ENCODE measurements around the gene RPS10.

DNA sequence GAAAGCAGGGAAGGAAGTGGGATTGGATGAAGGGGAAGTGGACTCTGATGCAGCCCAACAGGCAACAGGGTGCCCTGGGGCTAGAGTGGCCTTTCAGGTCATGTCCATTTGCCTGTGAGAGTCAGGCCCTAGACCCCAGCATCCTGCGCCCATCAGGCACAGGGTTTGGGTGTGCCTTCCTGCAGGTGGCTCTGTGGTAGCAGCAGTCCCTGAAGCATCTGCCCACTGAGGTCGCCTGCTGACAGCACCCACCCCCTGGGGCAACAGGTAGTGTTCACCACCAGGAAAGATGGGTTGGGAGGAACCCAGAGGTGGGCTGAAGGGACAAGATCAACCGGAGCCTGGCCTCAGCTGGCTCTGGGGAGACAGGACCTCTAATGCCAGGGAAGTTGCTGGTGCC is 43.6 kb upstream of the RPS10 start:
- TF ChIP-seq, protein P1, sequence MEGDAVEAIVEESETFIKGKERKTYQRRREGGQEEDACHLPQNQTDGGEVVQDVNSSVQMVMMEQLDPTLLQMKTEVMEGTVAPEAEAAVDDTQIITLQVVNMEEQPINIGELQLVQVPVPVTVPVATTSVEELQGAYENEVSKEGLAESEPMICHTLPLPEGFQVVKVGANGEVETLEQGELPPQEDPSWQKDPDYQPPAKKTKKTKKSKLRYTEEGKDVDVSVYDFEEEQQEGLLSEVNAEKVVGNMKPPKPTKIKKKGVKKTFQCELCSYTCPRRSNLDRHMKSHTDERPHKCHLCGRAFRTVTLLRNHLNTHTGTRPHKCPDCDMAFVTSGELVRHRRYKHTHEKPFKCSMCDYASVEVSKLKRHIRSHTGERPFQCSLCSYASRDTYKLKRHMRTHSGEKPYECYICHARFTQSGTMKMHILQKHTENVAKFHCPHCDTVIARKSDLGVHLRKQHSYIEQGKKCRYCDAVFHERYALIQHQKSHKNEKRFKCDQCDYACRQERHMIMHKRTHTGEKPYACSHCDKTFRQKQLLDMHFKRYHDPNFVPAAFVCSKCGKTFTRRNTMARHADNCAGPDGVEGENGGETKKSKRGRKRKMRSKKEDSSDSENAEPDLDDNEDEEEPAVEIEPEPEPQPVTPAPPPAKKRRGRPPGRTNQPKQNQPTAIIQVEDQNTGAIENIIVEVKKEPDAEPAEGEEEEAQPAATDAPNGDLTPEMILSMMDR (optimal IDR thresholded peaks at IDR 0.05 in 1 of 3, IDR thresholded peaks at IDR 0.05 in 1 of 3, conservative IDR thresholded peaks at IDR 0.05 in 1 of 3; ENCODE audit: extremely low read depth in 1 of 3, insufficient read depth in 2 of 3, low read length in 3 of 3): peak in 1 of 3 experiments; percentile 2
- no peak for TF ChIP-seq EZH2 (IDR thresholded peaks at IDR 0.05; ENCODE audit: low read length)

All from keratinocyte (primary cell).